Fibroblast of upper back skin (primary cell): ENCODE data around the gene TUBA3E.
"Not testable (repeated sequence)": the region's sequence is repeated elsewhere in the genome, so short reads cannot be mapped to it uniquely, and the experiment has no call there.

ENCODE experiments used
- DNase-seq: peaks from one replicate; pipeline ENCODE4 v3.0.0-alpha.2; 2013

The TUBA3E gene

GRCh38 chr2:130198343-130198742 lies at the start of gene TUBA3E:
TSS of gene TUBA3E (minus strand) at chr2:130198439. CDS start at chr2:130198360, 79 bp downstream.
- no peak for DNase-seq

- no peak for DNase-seq
Observed at GRCh38 chr2:130246430-130246829, 48.2 kb upstream of the TUBA3E start.

GRCh38 chr2:130245976-130246375 lies 47.7 kb upstream of the TUBA3E start:
- no peak for DNase-seq

DNA sequence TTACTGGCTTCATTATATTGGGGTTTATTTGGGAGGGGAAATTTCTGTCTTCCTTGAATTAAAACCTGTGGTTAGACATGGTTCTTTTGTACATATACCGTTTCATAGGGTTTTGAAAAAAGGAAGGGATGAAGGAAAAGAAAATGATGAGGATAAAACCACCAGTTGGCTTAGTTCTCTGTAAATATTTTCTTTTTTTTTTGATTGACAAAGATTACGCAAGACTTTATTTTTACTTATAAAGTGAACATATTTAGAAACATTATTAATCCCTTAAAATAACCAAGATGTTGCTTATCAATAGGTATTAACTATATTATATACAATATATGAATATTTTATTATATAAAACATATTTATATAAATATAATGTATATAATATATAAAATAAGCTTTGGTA lies 45.1 kb upstream of the TUBA3E start:
- DNase-seq: no peak

DNA sequence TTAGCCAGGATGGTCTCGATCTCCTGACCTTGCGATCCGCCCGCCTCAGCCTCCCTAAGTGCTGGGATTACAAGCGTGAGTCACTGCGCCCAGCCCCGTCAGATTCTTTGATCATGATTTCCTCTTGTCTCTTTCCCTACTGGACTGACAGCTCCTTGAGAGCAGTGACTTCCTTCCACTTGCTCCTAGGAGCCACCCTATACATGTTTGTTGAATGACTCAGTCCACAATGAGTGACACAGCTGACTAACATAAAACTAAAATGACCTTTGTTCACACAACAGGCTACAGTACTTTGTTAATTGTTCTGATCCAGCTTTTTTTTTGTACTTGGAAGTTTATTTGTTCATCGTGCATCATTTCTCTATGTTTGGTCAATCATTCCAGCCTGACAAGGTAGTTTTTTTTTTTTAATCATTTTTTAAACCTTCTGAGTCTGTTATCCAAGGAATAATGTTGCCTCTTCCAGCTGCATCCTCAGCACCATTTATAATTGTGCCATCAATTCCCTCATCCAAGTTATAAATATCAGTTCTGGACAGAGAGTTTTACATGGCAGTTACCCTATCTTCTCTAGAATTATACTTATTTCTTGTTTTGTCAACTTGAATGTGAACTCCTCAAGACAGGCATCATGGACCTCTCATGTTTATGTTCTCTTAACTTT lies 42.9 kb upstream of the TUBA3E start:
- no peak for DNase-seq

DNA sequence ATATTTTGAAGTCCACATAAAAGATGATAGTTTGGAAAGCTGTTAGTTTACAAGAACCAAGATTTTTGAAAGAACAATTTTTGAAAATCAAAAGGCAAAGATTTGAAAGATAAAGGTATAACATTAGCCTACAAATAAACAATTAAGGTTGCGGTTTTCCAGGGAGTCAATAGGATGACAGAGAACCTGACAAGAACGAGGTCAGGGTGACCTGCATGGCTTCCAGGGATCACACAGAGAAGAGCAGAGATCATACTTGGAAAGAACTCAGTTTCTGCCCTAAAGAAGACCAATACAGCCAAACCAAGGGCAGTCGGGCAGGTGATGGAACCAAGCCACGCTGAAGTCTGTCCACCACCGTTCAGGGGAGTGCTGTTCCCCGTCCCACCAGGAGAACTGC lies 41.3 kb upstream of the TUBA3E start:
- DNase-seq: not testable (repeated sequence)

- not testable (repeated sequence) for DNase-seq
Observed at GRCh38 chr2:130233066-130233465, 34.8 kb upstream of the TUBA3E start.

DNA sequence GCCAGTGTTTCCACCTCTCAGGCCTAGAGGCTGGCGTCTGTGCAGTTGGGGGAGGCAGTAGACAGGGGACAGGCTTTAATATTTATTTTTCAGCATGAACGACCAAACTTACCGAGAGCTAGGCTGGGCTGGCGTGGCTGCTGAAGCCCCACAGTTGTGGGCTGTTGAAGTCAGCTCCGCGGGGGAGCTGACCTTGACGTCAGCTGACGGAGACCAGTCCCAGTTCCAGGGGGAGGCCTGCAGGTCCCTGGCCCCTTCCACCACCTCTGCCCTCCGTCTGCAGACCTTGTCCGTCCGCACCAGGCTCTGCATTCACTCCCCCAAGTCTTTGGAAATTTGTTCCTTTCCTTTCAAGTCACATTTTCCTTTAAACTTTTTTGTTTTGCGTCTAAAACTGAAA lies 33.4 kb upstream of the TUBA3E start:
- no peak for DNase-seq

DNA sequence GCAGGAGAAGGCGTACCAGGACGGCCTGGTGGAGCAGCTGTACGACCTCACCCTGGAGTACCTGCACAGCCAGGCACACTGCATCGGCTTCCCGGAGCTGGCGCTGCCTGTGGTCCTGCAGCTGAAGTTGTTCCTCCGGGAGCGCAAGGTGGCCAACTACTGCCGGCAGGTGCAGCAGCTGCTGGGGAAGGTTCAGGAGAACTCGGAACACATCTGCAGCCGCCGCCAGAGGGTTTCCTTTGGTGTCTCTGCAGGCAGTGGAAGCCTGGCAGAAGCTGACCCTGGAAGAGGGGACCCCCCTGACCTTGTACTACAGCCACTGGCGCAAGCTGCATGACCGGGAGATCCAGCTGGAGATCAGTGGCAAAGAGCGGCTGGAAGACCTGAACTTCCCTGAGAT lies 32.7 kb upstream of the TUBA3E start:
- DNase-seq: not testable (repeated sequence)

- not testable (repeated sequence) for DNase-seq
Observed at GRCh38 chr2:130230376-130230775, 32.1 kb upstream of the TUBA3E start.

DNA sequence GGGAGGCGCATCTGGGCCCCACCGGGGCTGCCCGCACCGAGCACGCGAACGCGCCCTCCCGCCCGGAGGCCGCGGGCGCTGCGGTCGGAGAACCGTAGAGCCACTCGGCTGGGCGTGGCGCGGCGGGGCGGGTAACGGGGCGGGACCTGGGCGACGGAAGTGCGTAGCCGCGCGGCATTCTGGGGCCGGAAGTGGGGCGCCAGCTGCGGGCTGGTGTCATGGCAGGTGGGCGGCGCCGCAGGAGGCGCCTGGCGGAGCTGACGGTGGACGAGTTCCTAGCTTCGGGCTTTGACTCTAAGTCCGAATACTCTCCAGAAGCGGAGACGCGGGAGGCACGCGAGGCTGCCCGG lies 30.9 kb upstream of the TUBA3E start:
- peak; percentile 31 for DNase-seq

DNA sequence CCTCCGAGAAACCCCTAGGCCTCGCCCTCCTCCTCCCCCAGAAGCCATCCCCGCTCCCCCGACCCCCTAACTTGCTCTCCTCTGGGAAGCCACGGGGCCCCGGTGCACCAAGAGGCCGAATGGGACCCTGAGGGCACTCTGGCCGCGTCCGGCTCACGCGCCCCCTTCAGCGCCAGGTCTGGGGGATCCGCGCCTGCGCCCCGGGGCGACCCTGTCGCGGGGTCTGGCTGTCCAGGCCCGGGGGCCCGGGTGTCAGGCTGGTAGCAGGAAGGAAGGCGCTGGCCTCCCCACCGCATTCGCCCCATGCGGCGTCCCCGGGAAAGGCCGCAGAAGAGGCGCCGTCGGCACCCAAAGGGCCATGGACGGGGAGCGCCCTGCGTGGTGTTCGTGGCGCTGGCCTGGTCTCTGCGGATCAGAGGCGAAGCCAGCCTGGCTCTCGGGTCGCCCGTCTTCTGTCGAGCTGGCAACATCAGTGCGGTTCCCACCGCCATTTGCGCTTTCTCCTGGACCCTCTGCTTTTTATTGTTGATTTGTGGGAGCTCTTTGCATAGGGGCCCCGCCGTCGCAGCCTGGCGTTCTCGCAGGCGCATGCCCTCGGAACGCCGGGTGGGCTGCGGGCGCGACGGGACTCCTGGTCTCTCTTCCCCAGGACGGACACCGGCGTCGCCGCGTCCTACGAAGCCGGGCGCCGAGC lies 30.4 kb upstream of the TUBA3E start:
- DNase-seq: not testable (repeated sequence)

- not testable (repeated sequence) for DNase-seq
Observed at GRCh38 chr2:130228005-130228404, 29.8 kb upstream of the TUBA3E start.

- DNase-seq: not testable (repeated sequence)
Observed at GRCh38 chr2:130222523-130222922, 24.3 kb upstream of the TUBA3E start.

DNA sequence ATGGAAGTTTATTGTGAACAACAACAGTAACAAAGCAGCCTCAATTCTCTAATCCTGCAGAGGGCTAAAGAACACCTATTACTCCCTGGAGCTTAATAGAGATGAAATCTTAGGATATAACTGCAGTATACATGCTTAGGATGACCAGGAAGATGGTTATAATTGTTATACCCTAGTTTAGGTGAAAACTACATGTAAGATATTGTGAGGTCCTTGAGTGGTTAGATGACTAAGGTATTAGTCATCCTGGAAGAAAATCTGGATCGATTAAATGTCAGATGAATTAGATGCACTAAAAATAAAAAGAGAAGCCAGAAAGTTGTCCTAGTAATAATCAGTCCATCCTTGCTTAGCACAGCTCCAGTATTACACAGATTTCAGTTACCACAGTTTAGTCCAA lies 22.3 kb upstream of the TUBA3E start:
- not testable (repeated sequence) for DNase-seq

DNA sequence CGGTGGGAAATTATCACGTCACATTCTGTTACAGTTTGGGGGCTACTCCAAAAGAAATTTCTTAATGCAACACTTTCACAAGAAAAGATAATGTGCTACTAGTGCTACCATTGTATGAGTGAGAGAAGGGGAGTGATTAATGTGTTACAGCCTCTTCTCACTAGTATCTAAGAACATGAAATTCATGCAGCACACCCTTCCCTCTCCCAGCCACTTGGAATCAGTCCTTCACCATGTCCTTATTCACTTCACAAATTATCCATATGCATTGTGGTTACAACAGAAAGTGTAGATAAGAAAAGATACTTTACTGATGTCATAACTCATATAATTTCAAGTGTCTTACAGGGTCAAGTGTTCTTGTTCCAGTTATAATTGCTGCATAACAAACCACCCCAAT lies 20.9 kb upstream of the TUBA3E start:
- not testable (repeated sequence) for DNase-seq

- DNase-seq: not testable (repeated sequence)
Observed at GRCh38 chr2:130207051-130207450, 8.8 kb upstream of the TUBA3E start.

- not testable (repeated sequence) for DNase-seq
Observed at GRCh38 chr2:130203150-130203549, 4.9 kb upstream of the TUBA3E start.

DNA sequence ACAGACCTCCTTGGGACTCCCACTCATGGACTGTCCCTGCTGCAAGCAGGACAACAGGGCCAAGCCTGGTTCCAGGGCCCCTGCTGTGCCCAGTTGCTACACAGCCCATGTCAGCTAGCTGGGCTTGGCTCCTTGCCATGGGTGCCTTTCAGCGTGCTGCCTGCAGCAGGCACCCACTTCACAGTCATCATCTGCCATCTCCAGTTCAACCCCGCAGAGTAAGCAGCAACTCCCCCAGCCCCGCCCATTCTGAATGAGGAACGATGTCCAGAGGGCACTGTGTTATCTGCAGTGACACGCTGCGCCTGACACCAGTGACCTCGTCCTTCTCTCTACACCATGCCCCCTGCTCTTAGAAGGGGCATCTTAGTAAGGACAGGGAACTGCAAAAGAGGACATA lies 4.3 kb upstream of the TUBA3E start:
- not testable (repeated sequence) for DNase-seq

DNA sequence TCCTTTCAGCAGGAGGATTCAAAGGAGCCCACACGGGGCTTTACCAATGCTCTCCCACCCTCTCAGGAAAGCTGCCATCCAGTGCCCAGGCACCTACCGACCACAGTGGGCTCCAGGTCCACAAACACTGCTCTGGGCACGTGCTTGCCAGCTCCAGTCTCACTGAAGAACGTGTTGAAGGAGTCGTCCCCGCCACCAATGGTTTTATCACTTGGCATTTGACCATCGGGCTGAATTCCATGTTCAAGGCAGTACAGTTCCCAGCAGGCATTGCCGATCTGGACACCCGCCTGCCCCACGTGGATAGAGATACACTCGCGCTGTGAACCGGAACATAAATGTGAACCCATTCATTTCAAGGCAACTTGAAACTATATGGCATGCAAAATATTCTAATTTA lies 2.2 kb downstream of the TUBA3E start:
- not testable (repeated sequence) for DNase-seq

GRCh38 chr2:130195089-130195635 lies 3.1 kb downstream of the TUBA3E start:
- DNase-seq: not testable (repeated sequence)

GRCh38 chr2:130193824-130194223 lies 4.4 kb downstream of the TUBA3E start:
- DNase-seq: not testable (repeated sequence)

DNA sequence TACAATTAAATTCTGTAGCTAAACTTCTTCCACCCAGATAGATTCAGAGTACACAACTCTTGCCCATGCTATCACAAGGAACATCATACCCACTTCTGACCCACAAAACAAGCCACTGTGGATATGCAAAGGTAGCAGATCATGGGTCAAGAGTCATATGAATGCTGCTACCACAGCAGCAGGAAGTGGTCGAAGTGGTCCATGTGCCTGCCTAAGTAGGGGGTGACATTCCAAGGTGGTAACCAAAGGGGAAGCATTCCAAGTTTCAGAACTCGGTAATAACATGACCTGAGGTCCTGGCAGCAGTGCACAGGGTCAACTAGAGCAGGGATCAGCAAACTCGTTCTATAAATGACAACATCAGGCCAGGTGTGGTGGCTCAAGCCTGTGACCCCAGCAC lies 5.8 kb downstream of the TUBA3E start:
- not testable (repeated sequence) for DNase-seq

DNA sequence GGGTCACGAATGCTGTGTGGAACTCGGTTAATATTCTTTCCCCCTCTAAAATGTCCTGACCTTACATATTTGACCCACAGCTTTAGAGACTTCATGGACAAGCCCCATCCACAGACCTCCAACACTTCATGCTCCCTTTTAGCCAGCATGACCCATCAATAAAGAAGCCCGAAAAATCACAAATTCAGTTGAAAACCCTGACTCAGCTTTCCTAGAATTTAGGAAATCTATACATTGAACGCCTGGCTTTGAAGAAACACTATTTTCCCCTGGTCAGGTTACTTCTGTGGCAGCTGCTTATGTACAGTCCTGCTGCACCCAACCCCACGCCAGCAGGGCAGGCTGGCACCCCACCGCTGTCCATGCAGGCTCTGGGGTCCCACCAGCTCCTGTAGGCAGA lies 6.9 kb downstream of the TUBA3E start:
- not testable (repeated sequence) for DNase-seq
